ENCODE data around the gene SLC6A18.

Gene SLC6A18

DNA sequence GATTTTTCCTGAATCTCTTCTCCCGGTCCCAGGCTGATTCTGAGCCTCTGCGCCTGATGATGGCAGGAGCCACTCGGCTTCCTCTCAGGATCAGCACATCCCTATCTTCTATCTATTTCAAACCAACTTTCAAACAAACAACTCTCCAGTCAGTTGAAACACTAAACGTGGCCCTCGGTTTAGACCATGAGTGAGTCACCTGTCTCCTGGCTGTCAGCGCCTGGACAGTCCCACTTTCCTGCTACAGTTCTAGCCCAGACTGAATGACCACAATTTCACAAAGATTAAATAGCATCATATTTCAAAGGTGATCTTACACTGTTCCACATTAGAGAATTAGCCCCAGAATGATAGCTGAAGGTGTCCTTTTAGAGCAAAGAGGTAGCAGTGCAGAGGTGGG is 17.6 kb upstream of the SLC6A18 start:
- H3K4me3 ChIP-seq (ENCODE audit: low read depth, low read length), result no peak overlapping the region
- in situ Hi-C loops (cut with HindIII; ENCODE audit: low sequenced_read_pairs), result no loop called here
- TF ChIP-seq, protein P1, sequence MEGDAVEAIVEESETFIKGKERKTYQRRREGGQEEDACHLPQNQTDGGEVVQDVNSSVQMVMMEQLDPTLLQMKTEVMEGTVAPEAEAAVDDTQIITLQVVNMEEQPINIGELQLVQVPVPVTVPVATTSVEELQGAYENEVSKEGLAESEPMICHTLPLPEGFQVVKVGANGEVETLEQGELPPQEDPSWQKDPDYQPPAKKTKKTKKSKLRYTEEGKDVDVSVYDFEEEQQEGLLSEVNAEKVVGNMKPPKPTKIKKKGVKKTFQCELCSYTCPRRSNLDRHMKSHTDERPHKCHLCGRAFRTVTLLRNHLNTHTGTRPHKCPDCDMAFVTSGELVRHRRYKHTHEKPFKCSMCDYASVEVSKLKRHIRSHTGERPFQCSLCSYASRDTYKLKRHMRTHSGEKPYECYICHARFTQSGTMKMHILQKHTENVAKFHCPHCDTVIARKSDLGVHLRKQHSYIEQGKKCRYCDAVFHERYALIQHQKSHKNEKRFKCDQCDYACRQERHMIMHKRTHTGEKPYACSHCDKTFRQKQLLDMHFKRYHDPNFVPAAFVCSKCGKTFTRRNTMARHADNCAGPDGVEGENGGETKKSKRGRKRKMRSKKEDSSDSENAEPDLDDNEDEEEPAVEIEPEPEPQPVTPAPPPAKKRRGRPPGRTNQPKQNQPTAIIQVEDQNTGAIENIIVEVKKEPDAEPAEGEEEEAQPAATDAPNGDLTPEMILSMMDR (IDR thresholded peaks at IDR 0.05; ENCODE audit: low read depth, low read length), result no peak
- no peak for DNase-seq (ENCODE audit: low read depth, low spot score)

DNA sequence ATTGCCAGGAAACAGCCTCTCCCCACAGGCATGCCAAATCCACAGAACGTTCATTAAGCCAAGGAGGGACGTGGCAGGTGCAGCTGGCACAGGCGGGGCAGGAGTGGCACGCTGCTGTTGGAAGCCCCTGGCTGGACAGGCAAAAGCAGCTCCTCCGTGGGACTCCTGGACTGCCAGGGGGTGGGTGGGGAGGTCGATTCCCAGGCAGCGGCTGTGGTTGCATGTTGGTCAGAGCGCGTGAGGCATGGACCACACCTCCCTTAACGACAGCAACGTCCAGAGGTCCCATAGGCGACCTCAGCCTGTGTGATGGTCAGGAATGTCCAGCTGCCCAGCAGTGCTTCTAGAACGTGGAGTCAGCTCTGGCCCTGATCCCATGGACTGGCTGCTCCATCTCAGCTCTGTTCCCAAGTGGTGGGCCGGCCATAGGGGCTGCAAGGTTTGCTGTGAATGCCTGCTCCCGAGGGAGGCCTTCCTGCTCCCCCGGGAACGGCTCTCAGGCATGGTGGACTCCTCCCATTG is 16.9 kb upstream of the SLC6A18 start:
- in situ Hi-C loops (cut with HindIII; ENCODE audit: low sequenced_read_pairs), result no loop called here
- TF ChIP-seq, protein P1 (IDR thresholded peaks at IDR 0.05; ENCODE audit: low read depth, low read length), result no peak
- DNase-seq (ENCODE audit: low read depth, low spot score), result no peak
- H3K4me3 ChIP-seq (ENCODE audit: low read depth, low read length), result no peak overlapping the region

DNA sequence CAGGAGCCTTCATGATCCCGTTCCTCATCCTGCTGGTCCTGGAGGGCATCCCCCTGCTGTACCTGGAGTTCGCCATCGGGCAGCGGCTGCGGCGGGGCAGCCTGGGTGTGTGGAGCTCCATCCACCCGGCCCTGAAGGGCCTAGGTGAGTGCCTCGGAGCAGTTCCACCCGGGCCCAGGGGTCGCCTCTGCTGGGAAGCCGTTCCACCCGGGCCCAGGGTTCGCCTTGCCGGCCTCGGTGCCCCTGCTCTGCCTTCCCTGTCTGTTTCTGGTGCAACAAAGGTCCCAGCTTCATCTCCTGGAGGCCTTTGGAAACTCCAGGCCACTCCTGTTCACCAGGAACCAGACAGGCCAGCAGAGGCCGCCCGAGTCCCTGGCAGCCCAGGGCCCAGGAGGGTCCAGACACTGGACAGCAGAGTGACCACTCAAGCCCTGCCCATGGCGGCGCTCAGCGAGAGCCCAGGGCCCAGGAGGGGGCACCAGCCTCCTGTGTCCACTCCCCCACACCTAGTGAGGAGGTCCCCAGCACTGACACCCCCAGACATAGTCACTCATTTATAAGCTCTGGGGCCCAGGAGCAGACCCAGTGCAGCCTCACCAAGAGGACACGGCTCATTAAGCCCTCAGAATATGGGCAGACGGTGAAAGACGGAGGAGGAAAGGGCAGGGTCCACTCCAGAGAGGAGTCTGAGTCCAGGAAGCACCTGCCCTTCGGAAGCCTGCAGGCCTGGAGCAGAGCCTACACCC is 16.3 kb upstream of the SLC6A18 start:
- in situ Hi-C loops (cut with HindIII; ENCODE audit: low sequenced_read_pairs), result no loop called here
- TF ChIP-seq, protein P1 (IDR thresholded peaks at IDR 0.05; ENCODE audit: low read depth, low read length), result peak; percentile 51
- H3K4me3 ChIP-seq (ENCODE audit: low read depth, low read length), result no peak overlapping the region
- no peak for DNase-seq (ENCODE audit: low read depth, low spot score)

DNA sequence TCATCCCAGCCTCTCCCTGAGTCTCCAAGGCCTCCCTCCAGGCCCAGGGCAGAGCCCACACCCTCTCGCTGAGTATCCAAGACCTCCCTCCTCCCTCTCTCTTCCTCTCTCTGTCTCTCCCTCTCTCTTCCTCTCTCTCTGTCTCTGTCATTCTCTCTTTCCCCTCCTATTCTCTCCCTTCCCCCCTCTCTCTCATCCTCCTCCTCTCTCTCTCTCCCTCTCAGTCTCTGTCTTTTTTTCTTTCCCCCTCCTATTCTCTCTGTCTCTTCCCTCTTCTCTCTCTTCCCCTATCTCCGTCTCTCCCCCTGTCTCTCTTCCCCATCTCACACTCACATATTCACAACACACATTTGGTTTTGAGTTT is 15.7 kb upstream of the SLC6A18 start:
- in situ Hi-C loops (cut with HindIII; ENCODE audit: low sequenced_read_pairs), result no loop called here

DNA sequence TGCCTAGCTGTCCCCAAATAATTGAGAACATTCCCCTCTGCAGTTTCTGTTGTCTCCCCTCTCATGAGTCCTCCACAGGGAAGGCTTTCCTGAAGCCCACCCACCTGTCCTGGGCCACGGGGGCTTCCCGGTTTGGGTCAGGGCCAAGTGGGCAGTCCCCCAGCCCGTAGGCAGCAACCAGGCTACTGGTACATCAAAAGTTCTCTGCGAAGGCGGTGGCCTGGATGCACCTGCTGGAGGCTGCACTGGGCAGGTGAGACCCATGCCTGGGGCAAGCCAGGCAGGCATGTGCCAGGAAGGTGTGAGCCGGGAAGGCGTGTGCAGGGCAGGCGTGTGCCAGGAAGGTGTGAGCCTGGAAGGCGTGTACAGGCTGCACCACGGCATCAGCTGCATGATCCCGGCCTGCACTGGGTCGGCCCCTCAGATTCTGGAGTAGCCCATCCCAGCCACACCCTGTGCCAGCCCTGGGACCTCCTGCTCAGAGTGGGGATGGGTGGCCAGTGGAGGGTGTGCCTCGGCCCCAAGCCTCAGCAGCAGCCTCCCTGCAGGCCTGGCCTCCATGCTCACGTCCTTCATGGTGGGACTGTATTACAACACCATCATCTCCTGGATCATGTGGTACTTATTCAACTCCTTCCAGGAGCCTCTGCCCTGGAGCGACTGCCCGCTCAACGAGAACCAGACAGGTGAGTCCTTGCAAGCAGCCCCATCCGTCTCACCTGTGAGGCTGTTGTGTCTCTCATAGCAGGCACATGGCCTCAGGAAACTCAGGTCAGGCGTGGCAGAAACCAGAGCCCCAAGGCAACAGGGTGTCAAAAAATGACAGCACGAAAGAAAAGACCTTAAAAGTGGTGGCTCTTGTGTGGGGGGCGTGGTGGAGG is 15.0 kb upstream of the SLC6A18 start:
- TF ChIP-seq, protein P1 (IDR thresholded peaks at IDR 0.05; ENCODE audit: low read depth, low read length), result no peak
- no peak overlapping the region for H3K4me3 ChIP-seq (ENCODE audit: low read depth, low read length)
- DNase-seq (ENCODE audit: low read depth, low spot score), result no peak
- in situ Hi-C loops (cut with HindIII; ENCODE audit: low sequenced_read_pairs), result no loop called here

More for the DNA sequence above, 15.7 kb upstream of the SLC6A18 start:
- H3K4me3 ChIP-seq (ENCODE audit: low read depth, low read length), result no peak overlapping the region
- no peak for DNase-seq (ENCODE audit: low read depth, low spot score)
- TF ChIP-seq, protein P1 (IDR thresholded peaks at IDR 0.05; ENCODE audit: low read depth, low read length), result no peak

DNA sequence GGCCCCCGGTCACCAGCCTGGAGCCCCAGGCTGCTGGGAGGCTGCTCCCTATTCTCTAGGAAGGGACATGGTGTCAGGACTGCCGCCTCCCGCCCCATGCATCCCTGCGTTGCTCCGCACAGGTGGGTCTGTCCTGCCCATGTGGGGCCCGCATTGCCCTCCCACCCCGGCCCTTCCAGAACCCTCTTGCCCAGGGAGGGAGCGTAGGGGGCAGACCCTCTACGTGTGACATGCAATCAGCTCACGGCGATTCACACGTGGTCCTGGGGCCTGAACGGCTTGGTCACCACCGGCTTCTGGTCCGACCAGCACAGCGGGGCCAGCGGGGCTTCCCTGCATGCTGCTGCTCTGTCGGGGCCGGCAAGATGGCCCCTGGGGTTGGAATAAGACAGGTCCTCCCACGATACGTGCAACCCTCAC is 14.3 kb upstream of the SLC6A18 start:
- DNase-seq (ENCODE audit: low read depth, low spot score), result no peak
- no peak overlapping the region for H3K4me3 ChIP-seq (ENCODE audit: low read depth, low read length)
- TF ChIP-seq, protein P1 (IDR thresholded peaks at IDR 0.05; ENCODE audit: low read depth, low read length), result no peak
- in situ Hi-C loops (cut with HindIII; ENCODE audit: low sequenced_read_pairs), result no loop called here

Data from astrocyte of the spinal cord (primary cell).